ENCODE results near the gene CLDN24. TPM values are rescaled to one million over a fixed set of nuclear protein-coding genes. Genes with fewer than 3 reads are reported as not detected.
"Not testable (repeated sequence)": the region's sequence is repeated elsewhere in the genome, so short reads cannot be mapped to it uniquely, and the experiment has no call there.

Gene CLDN24
- total RNA-seq, 1 donor from 2014 or later: not detected

- no peak for DNase-seq
These were observed 24.9 kb upstream of the CLDN24 start for GRCh38 chr4:183347146-183347545.

GRCh38 chr4:183345261-183345660 is 23.0 kb upstream of the CLDN24 start:
- DNase-seq: no peak

- DNase-seq: no peak
These were observed 22.5 kb upstream of the CLDN24 start for GRCh38 chr4:183344523-183345255.

GRCh38 chr4:183343730-183344129 is 21.5 kb upstream of the CLDN24 start:
- DNase-seq: no peak

- DNase-seq: no peak
These were observed 20.6 kb upstream of the CLDN24 start for GRCh38 chr4:183342541-183343533.

GRCh38 chr4:183337833-183338232 is 15.6 kb upstream of the CLDN24 start:
- DNase-seq: no peak

- DNase-seq: no peak
These were observed 15.1 kb upstream of the CLDN24 start for GRCh38 chr4:183337349-183337748.

GRCh38 chr4:183335369-183335940 is 13.2 kb upstream of the CLDN24 start:
- DNase-seq: no peak

- no peak for DNase-seq
These were observed 11.8 kb upstream of the CLDN24 start for GRCh38 chr4:183333983-183334382.

GRCh38 chr4:183333202-183333601 is 11.0 kb upstream of the CLDN24 start:
- no peak for DNase-seq

- DNase-seq: no peak
These were observed 10.2 kb upstream of the CLDN24 start for GRCh38 chr4:183332447-183332846.

- no peak for DNase-seq
These were observed 8.6 kb upstream of the CLDN24 start for GRCh38 chr4:183330841-183331240.

- DNase-seq: no peak
These were observed 7.9 kb upstream of the CLDN24 start for GRCh38 chr4:183329954-183330742.

GRCh38 chr4:183329244-183329643 is 7.0 kb upstream of the CLDN24 start:
- DNase-seq: no peak

- no peak for DNase-seq
These were observed 6.6 kb upstream of the CLDN24 start for GRCh38 chr4:183328832-183329231.

GRCh38 chr4:183327827-183328226 is 5.6 kb upstream of the CLDN24 start:
- no peak for DNase-seq

GRCh38 chr4:183326853-183327252 is 4.6 kb upstream of the CLDN24 start:
- no peak for DNase-seq

- not testable (repeated sequence) for DNase-seq
These were observed 4.2 kb upstream of the CLDN24 start for GRCh38 chr4:183326387-183326786.

GRCh38 chr4:183324619-183325018 is 2.4 kb upstream of the CLDN24 start:
- no peak for DNase-seq

- DNase-seq: not testable (repeated sequence)
These were observed 1.8 kb upstream of the CLDN24 start for GRCh38 chr4:183324056-183324455.

- DNase-seq: no peak
These were observed 1.1 kb upstream of the CLDN24 start for GRCh38 chr4:183323295-183323694.

GRCh38 chr4:183321516-183321915 is 710 bp downstream of the CLDN24 start:
- no peak for DNase-seq

All from skin of body (tissue), 2 donors.